ENCODE data around the gene PDE4D.
"Not testable (repeated sequence)": the region's sequence is repeated elsewhere in the genome, so short reads cannot be mapped to it uniquely, and the experiment has no call there.

Gene PDE4D

DNA sequence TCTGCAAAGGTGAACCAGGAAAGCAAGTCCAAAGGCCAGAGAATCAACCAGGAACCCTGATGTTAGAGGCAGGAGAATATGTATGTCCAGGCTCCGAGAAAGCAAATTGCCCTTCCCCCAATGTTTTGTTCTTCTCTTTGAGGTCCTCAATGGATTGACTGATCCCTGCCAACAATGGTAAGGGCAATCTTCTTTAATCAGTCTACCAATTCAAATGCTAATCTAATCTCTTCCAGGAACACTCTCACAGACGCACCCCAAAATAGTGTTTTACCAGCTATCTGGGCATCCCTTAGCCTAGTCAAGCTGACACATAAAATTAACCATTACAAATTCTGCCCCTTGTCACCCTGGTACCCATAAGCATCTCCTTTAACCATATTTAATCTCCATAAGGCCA lies 912.6 kb downstream of the PDE4D start:
- no peak for DNase-seq

GRCh38 chr5:58979090-58979489 lies 914.4 kb downstream of the PDE4D start:
- no peak for DNase-seq

DNA sequence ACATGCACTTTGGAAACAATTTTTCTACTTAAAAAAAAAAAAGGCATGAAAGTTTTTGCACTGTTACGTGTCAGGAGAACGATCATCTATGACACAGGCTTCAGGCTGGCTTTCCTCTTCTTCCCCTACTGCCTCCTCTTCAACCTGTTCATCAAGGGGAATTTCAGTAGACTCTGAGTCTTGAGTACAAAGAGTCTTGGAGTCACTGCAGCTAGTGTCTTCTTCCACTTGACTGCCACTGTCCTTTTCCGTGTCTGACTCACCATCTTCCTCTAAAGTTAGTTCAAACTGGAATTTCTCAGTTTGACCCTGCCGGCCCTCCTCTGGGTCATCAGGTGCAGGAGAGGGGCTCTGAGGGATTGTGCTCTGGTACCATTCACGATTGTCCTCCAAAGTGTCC lies 918.9 kb downstream of the PDE4D start:
- DNase-seq, result no peak

DNA sequence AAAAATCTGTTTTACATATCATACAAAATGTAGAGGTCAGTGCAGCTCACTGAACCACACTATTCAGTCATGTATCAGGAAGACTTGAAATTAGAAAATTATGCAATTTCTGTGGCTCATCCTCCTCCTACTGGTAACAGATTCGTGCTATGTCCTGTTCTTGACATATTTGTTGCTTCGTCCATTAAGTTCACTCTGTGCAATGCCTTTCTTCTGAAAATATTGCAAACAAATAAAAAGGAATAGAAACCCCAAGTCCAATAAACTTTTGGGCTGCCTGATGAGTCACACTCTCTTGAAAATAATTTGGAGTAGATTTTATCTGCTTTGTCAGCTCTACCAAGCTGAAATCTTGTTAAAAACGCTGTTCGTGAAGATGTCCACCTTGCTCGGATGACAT lies 919.4 kb downstream of the PDE4D start:
- no peak for DNase-seq

DNA sequence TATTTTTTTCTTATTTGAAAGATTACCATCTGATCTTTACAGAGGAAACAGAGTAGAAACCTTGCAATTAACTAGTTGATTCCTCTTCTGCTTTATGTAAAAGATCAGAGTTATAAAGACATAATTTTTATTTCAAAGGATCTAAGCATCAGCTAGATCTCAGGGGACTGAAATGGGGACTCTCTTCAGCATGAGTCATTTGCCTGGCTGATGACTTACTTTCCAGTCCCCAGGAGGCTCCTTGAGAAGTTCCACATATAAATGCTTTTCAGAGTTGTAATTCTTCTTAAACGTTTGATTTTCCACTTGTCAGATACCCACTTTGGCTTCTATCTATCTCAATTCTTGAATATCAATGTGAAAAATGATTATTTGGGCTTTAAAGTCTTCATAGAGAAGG lies 921.2 kb downstream of the PDE4D start:
- no peak for DNase-seq

DNA sequence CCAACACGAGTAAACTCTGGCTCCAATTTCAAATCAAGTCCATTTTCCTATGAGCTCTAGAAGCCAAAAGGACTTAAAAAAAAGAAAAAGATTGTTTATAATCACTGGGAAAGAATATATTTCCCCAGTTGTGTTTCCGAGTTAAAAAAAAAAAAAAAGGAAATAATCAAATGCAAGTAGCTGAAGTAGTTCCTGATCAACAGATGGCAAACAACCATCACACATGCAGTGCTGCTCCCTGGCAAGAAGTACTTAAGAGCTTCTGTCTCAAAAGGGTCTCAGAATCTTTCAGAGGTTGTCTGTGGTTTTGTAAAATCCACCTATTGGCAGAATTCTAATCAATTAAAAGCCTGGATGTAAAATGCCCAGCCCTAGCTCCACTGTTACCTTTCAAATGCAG lies 922.8 kb downstream of the PDE4D start:
- DNase-seq, result no peak

DNA sequence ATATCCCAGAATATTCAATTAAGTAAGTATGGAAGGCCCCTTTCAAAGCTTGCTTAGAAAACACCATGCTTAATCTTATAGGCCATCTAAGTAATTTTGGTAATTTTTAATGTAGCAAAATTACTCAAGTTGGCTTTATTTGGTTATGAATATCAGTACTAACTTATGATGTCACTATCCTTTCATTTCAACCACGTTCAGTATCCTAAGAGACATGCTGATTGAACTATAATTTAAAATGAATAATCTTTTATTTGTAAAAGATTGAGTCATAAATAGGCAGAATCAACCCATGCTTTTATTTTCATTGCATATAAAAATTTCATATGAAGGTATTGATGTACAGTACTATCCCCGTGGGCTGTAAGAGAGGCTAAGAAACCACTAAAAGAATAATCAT lies 923.7 kb downstream of the PDE4D start:
- DNase-seq, result no peak

DNA sequence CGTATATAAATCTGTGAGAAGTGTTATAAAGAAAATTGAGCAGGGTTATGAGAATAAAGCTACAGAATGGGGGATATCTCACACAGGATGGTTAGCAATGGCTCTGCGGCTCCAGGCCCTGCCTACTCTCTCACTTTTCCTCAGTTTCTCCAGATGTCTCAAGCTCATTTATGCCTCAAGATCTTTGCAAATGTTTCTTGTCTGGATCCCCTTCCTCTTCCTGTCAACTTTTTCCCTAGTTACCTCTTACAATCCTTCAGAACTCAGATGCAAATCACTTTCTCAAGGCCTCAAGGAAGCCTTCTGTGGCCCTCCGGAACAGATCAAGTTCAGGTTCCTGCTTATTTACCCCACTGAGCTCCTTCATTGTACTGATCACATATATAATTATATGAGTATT lies 924.3 kb downstream of the PDE4D start:
- DNase-seq, result no peak

DNA sequence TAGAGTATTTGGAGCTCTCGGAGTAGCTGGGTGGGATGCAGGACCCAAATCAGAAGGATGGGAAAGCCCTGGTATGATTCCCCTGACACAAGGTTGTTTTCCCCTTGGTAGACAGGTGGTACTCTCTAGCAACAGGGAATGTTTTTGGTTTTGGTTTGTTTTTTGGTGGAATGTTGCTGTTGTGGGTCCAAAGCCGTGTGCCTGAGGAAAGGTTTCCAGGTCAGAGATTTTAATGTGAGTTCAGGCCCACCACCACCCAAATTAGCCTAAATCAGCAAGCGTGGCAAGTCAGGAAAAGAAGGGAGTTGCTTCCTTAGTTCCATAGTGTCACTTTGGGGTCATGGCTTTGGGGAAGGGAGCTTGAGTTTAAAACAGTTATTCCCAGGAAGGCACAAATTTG lies 925.2 kb downstream of the PDE4D start:
- DNase-seq, result no peak

GRCh38 chr5:58967597-58968281 lies 925.8 kb downstream of the PDE4D start:
- no peak for DNase-seq

- DNase-seq, result no peak
Observed at GRCh38 chr5:58965677-58966414, 927.7 kb downstream of the PDE4D start.

DNA sequence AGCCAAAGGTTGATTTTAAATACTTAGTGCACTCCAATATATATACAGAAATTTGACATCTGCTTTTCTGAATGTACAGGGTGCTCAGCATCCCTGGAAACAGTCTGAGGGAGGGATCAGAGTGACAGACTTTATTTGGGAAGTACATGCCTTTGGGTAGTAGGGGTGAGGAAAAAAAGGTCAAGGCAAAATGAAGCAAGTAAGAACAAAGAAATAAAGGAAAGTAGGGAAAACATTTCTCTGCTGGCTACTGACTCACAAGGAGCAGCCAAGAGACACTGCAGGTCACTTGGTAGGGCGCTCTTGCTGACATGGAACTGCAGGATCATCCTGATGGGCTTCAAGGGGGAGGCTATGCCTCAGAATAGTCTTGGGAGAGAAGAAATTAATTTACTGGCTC lies 929.7 kb downstream of the PDE4D start:
- no peak for DNase-seq

GRCh38 chr5:58963361-58963760 lies 930.2 kb downstream of the PDE4D start:
- DNase-seq, result no peak

DNA sequence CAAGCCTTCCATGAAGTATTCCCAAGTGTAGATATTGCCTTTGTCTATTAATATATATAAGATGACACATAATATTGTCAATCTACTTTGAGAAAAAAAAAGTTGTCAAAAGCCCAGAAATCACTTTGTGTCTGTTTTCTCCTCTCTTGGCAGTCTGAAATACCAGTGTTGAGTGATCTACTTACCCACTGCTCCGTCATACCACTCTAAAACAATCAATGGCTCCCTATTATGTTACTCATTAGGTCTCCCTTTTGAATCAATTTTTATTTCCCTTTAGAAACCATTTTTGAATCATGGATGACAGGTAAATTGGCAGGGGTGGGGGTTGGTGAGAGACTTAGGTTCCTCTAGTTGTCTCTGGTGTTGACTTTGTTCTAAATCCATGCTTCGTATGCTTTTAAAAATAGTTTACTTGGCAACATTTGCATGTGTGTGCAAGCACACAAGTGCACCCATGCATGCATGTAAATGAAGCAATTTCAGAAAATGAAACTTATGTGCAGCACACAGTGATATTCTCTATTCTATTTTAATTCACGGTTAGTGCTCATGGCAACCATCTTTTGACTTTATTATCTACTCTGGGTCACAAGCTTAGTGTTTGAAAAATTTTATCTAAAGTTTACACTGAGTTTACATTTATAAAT lies 931.8 kb downstream of the PDE4D start:
- no peak for DNase-seq

DNA sequence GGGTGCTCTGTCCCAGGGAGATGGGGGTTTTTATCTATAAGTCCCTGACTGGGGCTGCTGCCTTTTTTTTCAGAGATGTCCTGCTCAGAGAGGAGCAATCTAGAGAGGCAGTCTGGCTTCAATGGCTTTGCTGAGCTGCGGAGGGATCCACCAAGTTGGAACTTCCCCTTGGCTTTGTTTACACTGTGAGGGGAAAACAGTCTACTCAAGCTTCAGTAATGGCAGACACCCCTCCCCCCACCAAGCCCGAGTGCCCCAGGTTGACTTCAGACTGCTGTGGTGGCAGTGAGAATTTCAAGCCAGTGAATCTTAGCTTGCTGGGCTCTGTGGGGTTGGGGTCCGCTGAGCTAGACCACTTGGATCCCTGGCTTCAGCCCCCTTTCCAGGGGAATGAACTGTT lies 934.8 kb downstream of the PDE4D start:
- DNase-seq, result no peak

GRCh38 chr5:58953218-58953617 lies 940.3 kb downstream of the PDE4D start:
- DNase-seq, result not testable (repeated sequence)

DNA sequence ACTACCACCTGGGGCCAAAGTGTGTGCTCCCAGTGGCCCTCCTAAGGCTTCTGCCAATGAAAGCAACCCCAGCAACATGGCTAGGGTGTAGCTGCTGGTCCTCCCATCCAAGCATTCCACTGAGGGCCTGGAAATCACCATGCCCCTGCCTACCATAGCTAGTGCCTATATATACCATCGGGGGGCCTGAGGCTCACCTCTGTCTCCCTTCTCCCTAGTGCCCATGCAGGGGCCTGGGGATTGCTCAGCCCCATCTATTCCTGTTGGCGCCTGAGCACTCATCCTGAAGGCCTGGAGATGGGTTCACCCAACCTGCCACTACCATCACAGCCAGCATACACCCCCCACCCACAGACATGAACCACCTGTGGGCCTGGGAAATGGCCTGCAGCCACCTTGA lies 943.3 kb downstream of the PDE4D start:
- no peak for DNase-seq

DNA sequence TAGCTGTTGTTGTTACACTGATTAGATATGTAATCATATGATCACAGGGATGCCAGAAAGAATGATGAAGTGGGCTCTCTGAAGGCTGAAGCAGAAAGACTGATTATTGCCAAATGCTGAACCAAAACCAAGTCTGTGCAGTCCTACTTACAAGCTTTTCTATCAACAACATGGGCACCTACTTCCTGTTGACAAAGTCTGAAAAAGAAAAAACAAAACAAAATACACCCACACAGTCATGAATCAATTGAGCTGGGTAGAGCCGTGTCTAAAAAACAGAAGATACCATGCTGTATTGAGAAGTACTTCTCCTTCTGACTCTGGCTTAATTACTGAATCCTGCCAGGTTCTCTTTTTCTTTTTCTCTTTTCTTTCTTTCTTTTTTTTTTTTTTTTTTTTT lies 947.3 kb downstream of the PDE4D start:
- DNase-seq, result no peak

DNA sequence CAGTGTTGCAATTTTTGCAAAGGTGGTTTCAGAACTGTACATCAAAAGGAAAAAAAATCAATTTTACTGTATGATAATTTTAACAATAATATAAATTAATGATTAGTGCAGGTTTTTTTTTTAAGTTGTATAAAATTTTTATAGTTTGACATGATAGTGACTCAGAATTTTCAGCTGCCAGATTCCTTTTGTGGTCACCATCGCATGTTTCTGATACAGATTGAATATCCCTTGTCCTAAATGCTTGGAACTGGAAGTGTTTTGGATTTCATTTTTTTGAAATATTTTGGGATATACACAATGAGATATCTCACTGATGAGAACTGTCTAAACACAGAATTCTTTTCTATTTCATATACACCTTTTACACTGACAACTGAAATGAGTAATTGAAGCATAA lies 949.3 kb downstream of the PDE4D start:
- no peak for DNase-seq

DNA sequence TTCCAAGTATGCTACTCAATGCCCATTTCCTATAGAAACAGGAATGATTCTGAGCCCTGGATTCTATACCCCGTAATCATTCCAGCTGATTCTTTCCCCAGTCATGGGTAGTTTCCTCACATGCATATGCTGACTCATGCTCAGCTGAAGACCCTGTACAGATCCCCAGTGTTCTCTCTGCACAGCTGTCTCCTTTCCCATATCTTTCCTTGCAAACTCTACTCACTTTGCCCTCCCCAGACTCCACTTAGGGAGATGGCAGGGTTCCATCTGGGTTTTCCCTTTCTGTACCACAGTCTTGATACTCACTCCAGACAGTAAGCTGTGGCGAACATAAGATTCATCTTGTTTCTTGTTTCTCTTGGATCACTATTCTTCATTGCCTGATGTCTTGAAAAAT lies 953.1 kb downstream of the PDE4D start:
- DNase-seq, result no peak

- DNase-seq, result no peak
Observed at GRCh38 chr5:58939664-58940063, 953.9 kb downstream of the PDE4D start.

DNA sequence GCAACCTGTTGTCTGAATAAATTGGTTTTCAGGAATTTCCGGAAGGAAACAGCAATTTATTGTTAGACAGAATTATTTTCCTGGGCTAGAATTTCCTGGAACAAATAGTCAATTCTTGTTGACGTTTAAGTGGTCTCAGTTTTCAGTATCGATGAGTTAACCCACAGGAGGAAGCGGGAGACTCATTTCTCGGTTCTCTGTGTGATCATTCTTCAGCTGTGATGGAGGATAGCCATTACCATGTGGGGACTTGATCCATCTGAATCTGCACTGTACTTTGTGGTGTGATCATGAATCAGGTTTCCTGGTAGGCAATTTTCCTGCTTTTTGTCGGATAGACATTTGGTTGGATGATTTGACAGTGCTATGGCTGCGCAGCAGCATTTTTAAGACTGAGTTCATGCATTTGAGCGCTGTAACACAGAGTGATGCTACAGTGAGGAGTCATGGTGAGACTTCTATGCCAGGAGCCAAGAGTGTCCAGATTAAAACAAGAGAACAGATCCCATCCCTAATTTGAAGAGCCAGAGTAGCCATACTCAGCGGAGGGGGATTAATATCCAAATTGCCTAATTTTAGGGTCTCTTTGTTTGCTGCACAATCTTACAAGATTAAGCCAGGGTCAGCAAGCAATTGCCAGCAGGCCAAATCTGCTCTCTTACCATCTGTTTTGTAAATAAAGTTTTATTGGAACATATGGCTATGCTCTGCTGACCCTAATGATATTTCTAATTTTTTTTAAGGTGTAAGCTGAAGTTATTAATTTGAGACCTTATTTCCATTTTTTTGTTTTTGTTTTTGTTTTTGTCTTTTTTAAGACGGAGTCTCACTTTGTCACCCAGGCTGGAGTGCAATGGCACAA lies 954.7 kb downstream of the PDE4D start:
- DNase-seq, result no peak

GRCh38 chr5:58937031-58937681 lies 956.4 kb downstream of the PDE4D start:
- DNase-seq, result no peak
